Right kidney (tissue), 1 donor: ENCODE data around the gene TRNP1.

Experiments
- DNase-seq: peaks from one replicate; pipeline ENCODE4 v3.0.0-alpha.2; 2016

Gene TRNP1

DNA sequence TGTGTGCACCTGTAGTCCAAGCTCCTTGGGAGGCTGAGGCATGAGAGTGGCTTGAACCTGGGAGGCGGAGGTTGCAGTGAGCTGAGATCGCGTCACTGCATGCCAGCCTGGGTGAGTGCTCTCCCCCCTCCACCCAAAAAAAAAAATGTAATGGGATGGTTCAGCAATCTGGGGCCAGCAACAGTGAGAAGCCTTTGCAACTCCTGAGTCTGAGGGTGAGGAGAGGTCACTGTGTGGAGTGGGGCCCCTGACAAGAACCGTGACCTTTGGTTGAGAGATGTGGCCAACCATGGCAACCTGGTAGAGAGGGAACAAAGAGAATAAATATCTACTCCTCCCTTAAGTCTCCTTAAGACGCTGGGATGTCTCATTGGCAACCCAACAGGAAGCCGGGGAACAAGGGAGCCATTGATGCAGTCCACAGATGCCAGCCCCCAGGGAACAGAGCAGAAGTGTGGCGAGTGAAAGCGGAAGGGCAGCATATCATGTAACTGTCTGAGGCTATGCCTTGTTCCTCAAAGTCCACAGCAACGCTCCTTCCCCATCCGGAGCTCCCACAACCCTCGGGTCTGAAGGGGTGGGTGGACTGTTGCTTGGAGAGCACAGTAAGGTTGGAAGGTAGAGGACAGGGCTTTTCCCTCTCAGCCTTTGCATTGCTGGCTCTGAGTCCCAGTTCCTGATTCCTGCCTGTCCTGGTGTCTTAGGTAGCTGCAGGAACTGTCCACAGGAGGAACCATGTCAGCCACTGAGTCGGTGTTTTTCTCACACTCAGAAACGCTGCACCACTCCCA, 8.3 kb downstream of the TRNP1 start:
- DNase-seq = no peak

- DNase-seq = no peak
These were observed 10.4 kb downstream of the TRNP1 start for GRCh38 chr1:27003745-27004470.

DNA sequence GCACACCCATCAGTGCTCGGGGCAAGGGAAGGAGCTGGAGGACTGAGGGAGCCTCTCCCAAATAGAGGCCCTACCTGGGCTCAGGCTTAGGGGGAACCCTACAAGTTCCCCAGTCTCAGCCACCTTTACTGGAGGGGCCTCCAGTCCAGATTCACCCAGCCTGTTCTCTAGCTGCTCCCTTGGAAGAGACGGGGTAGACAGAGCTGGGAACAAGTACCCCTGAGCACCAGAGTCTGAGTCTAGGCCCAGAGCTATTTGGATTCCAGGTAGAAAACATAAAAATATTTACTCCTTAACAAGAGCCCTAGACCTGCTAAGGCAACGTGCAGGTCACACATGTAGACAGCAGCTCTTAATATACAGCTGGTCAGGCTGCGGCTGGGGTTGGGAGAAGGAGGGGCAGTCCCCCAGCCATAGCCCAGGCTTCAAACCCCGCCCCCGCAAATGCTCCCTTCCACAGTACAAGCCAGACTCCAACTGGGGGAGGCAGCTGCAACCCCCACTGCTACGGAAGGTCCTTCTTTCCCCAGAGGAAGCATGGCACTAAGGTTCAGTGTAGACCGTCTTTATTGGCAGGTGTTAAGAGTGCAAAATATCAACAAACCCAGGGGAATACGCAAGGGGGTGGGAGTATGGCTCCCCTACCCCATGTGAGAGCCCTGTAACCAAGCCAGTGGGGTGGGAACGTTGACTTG, 11.1 kb downstream of the TRNP1 start:
- no peak for DNase-seq

DNA sequence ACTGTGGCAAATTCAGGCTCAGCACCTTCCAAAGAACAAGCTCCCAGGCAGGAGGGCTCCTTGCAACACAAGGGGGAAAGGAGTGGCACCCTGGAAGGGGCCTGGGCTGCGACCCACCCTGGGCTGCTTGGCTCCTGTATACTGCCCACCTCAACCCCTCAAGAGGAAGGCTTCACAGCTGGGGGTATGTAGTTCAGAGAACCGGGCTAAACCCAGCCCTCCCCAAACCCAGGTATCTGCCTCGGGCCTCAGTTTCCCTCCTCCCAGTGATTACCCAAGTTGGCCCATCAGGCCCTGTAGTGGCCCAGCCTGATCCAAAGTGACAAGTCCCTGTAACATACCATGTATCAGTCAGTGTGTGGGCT, 11.7 kb downstream of the TRNP1 start:
- DNase-seq = no peak

DNA sequence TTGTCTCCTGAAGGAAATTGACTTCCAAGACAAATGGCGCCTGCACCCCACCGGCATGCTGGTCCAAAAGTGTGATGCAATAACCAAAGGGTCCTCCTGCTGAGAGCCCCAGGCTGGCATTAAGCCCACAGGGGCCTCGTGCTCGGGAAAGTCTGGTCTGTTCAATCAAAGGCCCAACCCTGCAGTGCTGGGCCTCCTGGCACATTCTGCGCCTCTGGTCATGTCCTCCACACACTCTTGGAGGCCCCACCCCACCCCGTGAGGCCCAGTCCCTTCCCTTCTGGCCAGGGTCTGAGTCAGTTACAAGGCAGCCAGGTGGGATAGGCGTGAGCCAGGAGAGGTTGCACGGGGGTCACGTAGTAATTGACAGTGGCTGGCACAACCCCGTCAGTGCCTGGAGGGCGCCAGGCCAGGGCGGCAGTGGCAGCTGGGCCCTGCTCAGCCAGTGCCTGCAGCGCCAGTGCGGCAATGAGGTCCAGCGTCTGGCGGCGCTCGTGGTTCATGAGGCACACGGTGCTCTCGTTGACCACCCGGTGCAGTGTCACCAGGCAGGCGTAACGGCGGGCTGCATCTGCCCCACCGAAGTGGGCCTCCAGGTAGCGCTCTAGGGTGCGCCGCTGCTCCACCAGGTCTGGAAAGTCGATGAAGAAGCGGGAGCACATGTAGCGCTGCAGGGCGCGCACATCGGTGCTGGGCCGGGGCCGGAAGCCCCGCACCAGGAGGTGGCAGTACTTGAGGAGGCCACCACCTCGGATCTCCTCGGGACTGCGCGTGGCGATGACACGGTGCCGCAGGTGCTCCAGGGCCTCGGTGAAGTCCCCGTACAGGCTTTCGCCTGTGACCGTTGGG, 12.4 kb downstream of the TRNP1 start:
- no peak for DNase-seq

DNA sequence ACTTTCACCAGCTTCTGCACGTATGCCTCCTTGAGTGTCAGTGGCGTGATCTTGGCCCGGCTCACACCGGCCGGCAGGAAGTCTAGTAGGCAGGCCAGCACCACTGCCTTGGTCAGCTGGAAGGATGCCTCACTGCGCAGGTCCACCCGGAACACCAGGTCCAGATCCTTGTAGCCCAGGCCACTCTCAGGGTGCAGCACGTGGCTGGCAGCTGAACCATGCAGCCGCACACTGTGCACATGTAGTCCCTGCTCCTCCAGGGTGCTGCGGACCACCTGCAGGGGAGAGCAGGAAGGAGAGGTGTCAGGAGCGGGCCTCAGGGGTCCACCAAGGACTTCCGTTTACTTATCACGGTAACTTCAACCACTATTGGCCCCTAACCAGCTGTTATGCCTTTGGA, 13.2 kb downstream of the TRNP1 start:
- DNase-seq = no peak

DNA sequence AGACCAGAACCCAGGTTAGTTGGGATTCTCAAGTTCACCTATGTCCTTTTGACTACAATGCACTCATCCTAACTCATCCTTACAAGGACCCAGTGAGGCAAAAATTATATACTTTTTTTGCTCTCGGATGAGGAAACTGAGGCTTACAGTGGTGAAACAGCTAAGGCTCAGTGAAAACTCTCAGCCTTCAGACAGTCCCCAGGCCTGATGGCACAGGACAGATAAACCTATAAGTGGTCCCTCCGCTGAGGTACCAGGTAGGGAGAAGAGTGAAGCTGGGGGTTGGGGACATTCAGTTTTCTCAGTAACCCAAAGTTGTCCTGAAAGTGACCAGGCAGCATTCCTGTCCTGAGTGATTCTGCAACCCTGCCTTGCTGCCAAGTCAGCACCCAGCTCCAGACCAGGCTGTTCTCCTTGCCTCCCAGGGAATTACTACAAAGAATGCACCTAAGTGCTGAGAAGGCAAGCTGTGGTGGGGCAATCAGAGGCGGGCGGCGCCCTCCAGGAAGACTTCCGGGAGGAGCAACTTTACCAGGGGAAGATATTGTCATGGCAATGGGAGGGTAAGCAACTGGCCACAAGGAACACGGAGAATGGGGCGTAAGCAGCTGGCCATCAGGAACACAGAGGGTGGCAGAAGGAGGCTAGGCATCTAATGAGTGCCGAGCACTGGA, 14.6 kb downstream of the TRNP1 start:
- no peak for DNase-seq

DNA sequence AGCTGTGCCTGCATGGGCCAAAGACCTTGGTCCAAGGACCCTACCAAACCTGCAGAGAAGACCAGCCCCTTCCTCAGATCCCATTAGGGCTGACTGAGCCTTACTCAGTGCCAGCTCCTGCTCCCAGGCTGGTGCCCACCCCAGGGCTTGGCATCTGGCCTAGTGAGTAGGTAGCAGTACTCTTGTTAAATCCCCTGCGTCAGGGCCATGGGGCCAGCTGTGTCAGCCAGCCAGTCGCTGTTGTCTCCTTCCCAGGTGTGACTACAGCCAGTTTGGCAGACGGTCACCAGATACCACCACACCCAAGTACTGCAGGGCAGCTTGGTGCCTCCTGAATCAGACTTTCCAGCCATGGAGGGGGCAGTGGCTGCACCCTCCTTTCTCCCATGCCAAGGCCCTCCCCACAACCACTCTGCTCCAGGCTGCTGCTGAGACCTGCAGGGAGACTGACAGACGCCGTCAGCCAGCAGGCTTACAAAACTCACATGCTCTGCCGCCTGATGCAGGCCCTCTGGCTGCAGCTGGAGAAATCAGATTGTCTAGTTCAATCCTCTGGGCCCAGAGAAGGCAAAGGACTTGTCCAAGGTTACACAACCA, 16.2 kb downstream of the TRNP1 start:
- DNase-seq = no peak

DNA sequence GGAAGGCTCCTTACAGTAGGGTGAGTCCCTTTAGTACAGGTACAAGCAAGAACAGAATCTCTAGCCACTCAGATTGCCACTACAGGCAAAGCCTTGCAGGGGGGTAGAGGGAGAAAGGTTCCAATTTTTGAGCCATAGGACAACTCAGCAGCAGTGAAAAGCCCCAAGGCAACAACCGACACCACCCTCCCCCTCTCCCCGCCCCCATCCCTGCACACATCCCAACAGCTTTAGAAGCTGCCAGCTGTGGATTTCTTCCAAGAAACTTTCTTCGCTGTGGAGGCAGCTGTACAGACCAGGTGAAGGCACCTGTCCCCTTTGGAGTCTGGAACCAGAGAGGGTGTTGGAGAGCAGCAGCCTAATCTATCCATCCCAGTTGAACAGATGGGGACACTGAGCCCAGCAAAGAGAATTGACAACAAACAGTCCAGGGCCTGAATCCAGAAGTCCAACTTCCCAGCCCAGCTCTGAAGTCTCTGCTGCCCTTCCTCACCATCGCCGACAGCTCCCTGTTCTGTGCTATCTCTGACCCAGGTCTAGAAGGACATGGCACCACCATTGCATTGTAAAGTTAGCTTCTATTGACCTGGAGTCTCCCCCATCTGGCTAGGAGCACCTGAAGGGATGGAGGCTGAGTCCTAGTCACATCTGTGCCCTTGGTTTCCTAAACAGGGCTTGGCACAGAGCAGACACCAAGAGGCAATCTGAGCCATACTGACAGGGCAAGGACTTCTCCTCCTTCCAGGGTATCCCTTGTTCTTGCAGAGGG, 16.9 kb downstream of the TRNP1 start:
- DNase-seq = no peak

GRCh38 chr1:27011058-27011764, 17.7 kb downstream of the TRNP1 start:
- DNase-seq = no peak

- no peak for DNase-seq
These were observed 18.6 kb downstream of the TRNP1 start for GRCh38 chr1:27011976-27012563.

GRCh38 chr1:27015260-27015659, 21.8 kb downstream of the TRNP1 start:
- DNase-seq = no peak

DNA sequence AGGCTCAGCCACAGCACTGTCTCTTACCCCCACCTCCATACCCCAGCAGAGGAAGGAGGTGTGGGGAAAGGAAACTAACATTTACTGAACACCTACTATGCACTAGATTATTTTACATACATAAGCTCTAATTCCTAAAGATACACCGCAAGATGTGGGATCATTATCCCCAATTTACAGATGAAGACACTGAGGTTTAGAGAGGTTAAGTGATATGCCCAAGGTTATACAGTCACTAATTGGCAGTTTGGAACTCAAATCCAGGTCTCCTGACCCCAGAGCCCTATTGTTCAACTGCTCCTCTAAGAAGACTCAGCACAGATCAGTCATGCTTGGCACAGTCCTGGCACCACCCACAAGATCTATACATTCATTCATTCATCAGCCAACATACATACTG, 22.9 kb downstream of the TRNP1 start:
- no peak for DNase-seq

GRCh38 chr1:27017207-27017606, 23.7 kb downstream of the TRNP1 start:
- DNase-seq = no peak

GRCh38 chr1:27018316-27018715, 24.8 kb downstream of the TRNP1 start:
- DNase-seq = no peak

DNA sequence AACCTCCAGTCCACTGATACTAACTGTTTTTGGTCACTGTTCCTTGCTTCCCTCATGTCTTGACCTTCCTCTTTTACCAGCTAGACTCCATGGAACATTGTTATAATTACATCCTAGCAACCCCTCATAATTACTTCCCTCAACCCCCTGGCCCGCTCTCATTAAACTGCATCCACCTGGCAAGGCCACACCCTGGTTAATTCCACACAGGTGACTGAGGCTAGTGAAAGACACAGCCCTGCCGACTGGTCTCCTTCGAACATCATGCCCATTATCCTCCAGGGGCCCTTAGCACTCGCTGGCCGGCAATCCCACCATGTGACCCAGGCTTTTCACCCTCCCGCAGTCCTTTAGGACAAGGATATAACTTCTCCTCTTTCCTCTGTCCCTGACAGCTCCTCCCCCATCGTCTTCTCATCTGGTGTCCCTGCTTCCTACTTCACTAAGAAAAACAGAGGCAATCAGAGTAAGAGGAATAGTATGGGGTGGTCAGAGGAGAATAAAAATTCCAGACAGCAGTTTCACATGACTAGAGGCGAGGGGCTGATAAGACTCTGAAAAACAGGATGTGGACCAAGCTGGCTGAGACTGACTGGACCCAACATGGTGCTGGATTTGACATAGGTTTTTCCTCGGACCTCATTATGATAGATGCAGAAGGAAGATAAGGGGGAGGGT, 28.0 kb downstream of the TRNP1 start:
- no peak for DNase-seq

- no peak for DNase-seq
These were observed 32.2 kb downstream of the TRNP1 start for GRCh38 chr1:27025718-27026117.

DNA sequence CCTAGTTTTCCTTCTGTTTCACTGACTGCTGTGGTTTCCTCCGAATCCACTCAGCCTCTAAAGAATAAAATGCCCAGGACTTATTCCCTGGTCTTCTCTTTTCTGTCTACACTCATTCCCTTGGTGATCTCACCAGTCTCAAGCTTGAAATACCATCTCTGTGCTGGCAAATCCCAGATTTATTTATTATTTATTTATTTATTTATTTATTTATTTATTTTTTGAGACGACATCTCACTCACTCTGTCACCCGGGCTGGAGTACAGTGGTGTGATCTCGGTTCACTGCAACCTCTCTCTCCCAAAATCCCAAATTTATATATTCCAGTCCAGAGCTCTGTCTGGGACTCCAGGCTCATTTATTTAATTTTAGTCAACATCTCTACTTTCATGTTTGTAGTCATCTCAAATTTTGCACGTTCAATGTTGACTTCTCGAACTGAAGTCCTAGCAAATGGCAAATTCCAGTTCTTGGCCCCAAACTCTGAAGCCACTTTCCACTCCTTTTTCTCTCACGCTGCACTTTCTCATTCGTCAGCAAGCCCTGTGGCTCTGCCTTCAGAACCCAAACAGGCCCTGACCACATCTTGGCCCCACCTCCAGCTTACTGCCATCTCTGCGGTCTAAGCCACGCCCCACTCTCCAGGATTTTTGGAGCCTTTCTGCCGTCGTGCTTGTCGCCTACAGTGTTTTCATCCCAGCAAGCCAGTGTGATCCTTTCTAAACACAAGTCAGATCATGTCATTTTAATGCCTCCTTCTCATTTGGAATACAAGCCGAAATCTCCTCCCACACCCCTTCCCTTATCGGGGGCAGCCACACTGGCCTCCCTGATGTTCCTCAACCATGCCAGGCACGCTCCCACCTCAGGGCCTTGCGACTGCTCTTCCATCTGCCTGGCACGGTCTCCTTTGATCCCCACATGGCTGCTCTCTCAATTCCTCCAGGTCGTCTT, 33.4 kb downstream of the TRNP1 start:
- peak; percentile 60 for DNase-seq
